ENCODE data around the gene SERPINA10. TPM values are rescaled to one million over a fixed set of nuclear protein-coding genes. Genes with fewer than 3 reads are reported as not detected.

SERPINA10 gene
- total RNA-seq, 4 donors from 2014 or later = not detected

DNA sequence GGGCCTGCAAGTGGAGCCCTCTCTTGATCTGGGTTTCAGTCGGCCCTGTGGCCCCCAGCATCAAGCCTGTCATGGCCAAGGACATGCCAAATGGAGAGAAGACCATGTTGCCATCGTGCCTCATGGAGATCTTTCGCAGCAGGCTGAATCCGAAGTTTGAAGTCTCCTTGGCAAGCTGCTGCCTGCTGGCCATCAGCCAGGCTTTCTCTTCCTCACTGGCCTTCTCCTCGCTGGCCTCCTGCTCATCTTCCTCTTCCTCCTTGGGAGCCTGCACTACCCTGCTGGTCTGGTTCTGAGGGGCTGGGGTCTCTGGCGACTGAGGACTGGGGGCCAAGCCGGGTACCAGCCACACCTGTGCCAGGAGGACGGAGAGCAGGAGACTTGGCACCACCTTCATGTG lies 2.9 kb downstream of the SERPINA10 start:
- H3K9me3 ChIP-seq = no peaks in the 10 kb centered on the region
- TF ChIP-seq EP300 (IDR thresholded peaks at IDR 0.05) (no peak), POLR2A (IDR thresholded peaks at IDR 0.05) (no peak)
- TF ChIP-seq, protein P1, sequence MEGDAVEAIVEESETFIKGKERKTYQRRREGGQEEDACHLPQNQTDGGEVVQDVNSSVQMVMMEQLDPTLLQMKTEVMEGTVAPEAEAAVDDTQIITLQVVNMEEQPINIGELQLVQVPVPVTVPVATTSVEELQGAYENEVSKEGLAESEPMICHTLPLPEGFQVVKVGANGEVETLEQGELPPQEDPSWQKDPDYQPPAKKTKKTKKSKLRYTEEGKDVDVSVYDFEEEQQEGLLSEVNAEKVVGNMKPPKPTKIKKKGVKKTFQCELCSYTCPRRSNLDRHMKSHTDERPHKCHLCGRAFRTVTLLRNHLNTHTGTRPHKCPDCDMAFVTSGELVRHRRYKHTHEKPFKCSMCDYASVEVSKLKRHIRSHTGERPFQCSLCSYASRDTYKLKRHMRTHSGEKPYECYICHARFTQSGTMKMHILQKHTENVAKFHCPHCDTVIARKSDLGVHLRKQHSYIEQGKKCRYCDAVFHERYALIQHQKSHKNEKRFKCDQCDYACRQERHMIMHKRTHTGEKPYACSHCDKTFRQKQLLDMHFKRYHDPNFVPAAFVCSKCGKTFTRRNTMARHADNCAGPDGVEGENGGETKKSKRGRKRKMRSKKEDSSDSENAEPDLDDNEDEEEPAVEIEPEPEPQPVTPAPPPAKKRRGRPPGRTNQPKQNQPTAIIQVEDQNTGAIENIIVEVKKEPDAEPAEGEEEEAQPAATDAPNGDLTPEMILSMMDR (IDR thresholded peaks at IDR 0.05) = no peak
- 66 to 86% methylated on average over 7 of the region's 8 CpGs for WGBS, 2 donors
- no peak overlapping the region for H3K27ac ChIP-seq
- H3K36me3 ChIP-seq = no peaks in the 10 kb centered on the region
- no peak for DNase-seq (ENCODE audit: low spot score in 2 of 2)
- H3K4me3 ChIP-seq = no peak overlapping the region
- no peaks in the 10 kb centered on the region for H3K4me1 ChIP-seq
- H3K27me3 ChIP-seq = no peaks in the 10 kb centered on the region

- no peak for DNase-seq (ENCODE audit: low spot score in 2 of 2)
- Histone ChIP-seq H3K36me3 (no peaks in the 10 kb centered on the region), H3K4me3 (no peak overlapping the region), H3K27me3 (no peaks in the 10 kb centered on the region), H3K27ac (no peak overlapping the region), H3K4me1 (no peaks in the 10 kb centered on the region), H3K9me3 (no peaks in the 10 kb centered on the region)
- TF ChIP-seq, protein P1 (IDR thresholded peaks at IDR 0.05) = no peak
- TF ChIP-seq EP300 (IDR thresholded peaks at IDR 0.05) = no peak
- no peak for TF ChIP-seq POLR2A (IDR thresholded peaks at IDR 0.05)
- 52 to 54% methylated on average over 12 to 14 of the region's 14 CpGs for WGBS, 2 donors
Observed at GRCh38 chr14:94288610-94289465, 4.2 kb downstream of the SERPINA10 start.

GRCh38 chr14:94285158-94285557 lies 7.9 kb downstream of the SERPINA10 start:
- Histone ChIP-seq H3K27me3 (no peaks in the 10 kb centered on the region), H3K36me3 (no peaks in the 10 kb centered on the region), H3K4me1 (no peaks in the 10 kb centered on the region), H3K4me3 (no peak overlapping the region), H3K27ac (no peak overlapping the region), H3K9me3 (no peaks in the 10 kb centered on the region)
- TF ChIP-seq EP300 (IDR thresholded peaks at IDR 0.05) (no peak), POLR2A (IDR thresholded peaks at IDR 0.05) (no peak)
- TF ChIP-seq, protein P1 (IDR thresholded peaks at IDR 0.05) = no peak
- DNase-seq (ENCODE audit: low spot score in 2 of 2) = no peak

DNA sequence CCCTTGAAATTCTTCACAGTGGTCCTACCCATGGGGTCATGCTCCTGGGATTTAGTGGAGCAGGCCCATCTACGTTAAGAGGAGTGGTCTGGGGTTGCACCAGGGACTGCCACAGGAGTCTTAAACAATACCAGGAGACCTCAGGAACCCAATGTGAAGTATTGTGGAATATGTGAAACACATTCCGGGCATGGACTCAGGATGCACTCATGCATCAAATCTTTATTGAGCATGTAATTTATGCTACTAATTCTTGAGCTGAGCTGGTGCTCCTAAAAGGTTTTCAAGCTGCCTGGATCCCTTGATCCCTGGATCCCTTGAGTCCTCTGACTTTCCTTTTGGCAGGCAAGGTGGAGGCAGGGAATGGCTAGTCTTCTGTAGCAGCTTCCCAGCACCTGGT lies 8.8 kb downstream of the SERPINA10 start:
- Histone ChIP-seq H3K27ac (no peak overlapping the region), H3K27me3 (no peaks in the 10 kb centered on the region), H3K9me3 (no peaks in the 10 kb centered on the region), H3K4me3 (no peak overlapping the region), H3K36me3 (no peaks in the 10 kb centered on the region), H3K4me1 (no peaks in the 10 kb centered on the region)
- 64 to 69% methylated on average over 2 of the region's 2 CpGs for WGBS, 2 donors
- TF ChIP-seq POLR2A (IDR thresholded peaks at IDR 0.05) = no peak
- TF ChIP-seq, protein P1 (IDR thresholded peaks at IDR 0.05) = no peak
- no peak for TF ChIP-seq EP300 (IDR thresholded peaks at IDR 0.05)
- no peak for DNase-seq (ENCODE audit: low spot score in 2 of 2)

DNA sequence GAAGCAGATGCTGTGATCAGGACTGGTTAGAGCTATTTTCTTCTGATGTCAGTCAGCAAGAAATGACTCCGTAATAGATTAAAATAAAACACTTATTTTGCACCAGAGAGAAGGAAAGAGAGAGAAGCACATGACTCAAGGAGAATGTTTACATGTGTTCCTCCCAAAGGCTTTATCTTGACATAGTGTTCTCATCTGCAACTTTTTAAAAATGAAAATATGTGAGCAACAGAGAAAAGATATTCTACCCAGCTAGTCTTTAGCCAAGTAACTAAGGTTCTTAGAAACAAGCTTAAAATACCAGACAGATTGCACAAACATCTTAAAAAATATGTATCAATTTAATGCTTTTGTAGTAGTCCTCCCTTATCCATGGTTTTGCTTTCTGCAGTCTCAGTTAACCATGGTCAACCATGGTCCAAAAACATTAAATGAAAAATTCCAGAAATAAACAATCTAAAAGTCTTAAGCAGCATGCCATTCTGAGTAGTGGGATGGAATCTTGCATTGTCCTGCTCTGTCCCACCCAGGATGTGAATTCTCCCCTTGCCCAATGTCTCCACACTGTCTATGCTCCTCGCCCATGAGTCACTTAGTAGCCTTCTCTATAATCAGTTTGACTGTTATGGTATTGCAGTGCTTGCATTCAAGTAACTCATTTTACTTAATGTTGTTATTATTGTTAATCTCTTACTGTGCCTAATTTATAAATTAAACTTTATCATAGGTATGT lies 9.9 kb downstream of the SERPINA10 start:
- no peak for TF ChIP-seq EP300 (IDR thresholded peaks at IDR 0.05)
- TF ChIP-seq, protein P1 (IDR thresholded peaks at IDR 0.05) = no peak
- no peak for TF ChIP-seq POLR2A (IDR thresholded peaks at IDR 0.05)
- Histone ChIP-seq H3K4me1 (no peaks in the 10 kb centered on the region), H3K27me3 (no peaks in the 10 kb centered on the region), H3K27ac (peak overlapping the region in 1 of 4 donors; percentile 19), H3K36me3 (no peaks in the 10 kb centered on the region), H3K4me3 (no peak overlapping the region), H3K9me3 (no peaks in the 10 kb centered on the region)
- no peak for DNase-seq (ENCODE audit: low spot score in 2 of 2)
- 74 to 80% methylated on average over 2 of the region's 2 CpGs for WGBS, 2 donors

Measured in tibial nerve (tissue), 4 donors.